NB4 (cell line): ENCODE measurements around the gene TSPAN15.
A peak's percentile ranks its signal among the peaks of the same experiment; 100 is the strongest.

Experiments used
- CTCF ChIP-seq: IDR thresholded peaks from one replicate; pipeline ENCODE4 v1.5.1; 2012; ENCODE audit warnings: low read depth, low read length
- MAX ChIP-seq: IDR thresholded peaks from 2 replicates; pipeline ENCODE4 v1.6.1; 2011; ENCODE audit warnings: low read depth, low read length
- POLR2A ChIP-seq: IDR thresholded peaks from 2 replicates; pipeline ENCODE4 v1.6.1; 2011; ENCODE audit warnings: mild to moderate bottlenecking; ENCODE audit not compliant: insufficient read length; ENCODE audit errors: extremely low read depth

GRCh38 chr10:69409968-69410367, 41.3 kb upstream of the TSPAN15 start:
- TF ChIP-seq MAX (peak; percentile 76), CTCF (no peak), POLR2A (no peak)
